ENCODE results near the gene SIRT4. TPM values are rescaled to one million over a fixed set of nuclear protein-coding genes. Genes with fewer than 3 reads are reported as not detected.

SIRT4 gene
- polyA plus RNA-seq, 3 donors: 0.30 to 0.72 (median 0.53) TPM

- Mint-ChIP-seq H3K9me3 (no peaks in the 10 kb centered on the region), H3K36me3 (peaks cover 30 to 51% of the 10 kb centered on the region in 2 donors), H3K4me1 (peaks cover 94% of the 10 kb centered on the region), H3K4me3 (peak overlapping the region in 1 of 2 donors; percentile 41), H3K27ac (peak overlapping the region; percentile 89 to 97 (median 95)), H3K27me3 (ENCODE audit: low read depth in 3 of 3) (no peaks in the 10 kb centered on the region)
- H3K27ac ChIP-seq (ENCODE audit: low read depth in 1 of 2, low read length in 2 of 2): peak overlapping the region; percentile 49 to 89
- no peak overlapping the region for H2AFZ ChIP-seq (ENCODE audit: insufficient read depth, low read depth, low read length, poor library complexity, severe bottlenecking)
- H3K36me3 ChIP-seq (replicated peaks in 1 of 2; ENCODE audit: control insufficient read depth in 1 of 2, insufficient read depth in 2 of 2, low read length in 2 of 2): peaks cover 4 to 17% of the 10 kb centered on the region in 2 donors
- H3K79me2 ChIP-seq (ENCODE audit: insufficient read depth, low read length): peaks cover 95% of the 10 kb centered on the region
- peaks cover 90 to 98% of the 10 kb centered on the region in 2 donors for H3K4me1 ChIP-seq (ENCODE audit: control insufficient read depth in 1 of 2, insufficient read depth in 2 of 2, low read length in 2 of 2)
- no peak for DNase-seq
- peak overlapping the region; percentile 26 for H3K4me2 ChIP-seq (replicated peaks; ENCODE audit: extremely low read depth, low read length, poor library complexity, severe bottlenecking)
- no peak overlapping the region for H3K9ac ChIP-seq (ENCODE audit: insufficient read depth, low read length, poor library complexity, severe bottlenecking)
- 47% methylated on average over 3 of the region's 7 CpGs for WGBS (ENCODE audit: insufficient coverage)
- H3K9me3 ChIP-seq (replicated peaks in 1 of 2; ENCODE audit: control insufficient read depth in 1 of 2, insufficient read depth in 1 of 2, low read length in 2 of 2): no peaks in the 10 kb centered on the region
- intact Hi-C loops (cut with micrococcal nuclease): no loop called here
- no peak for TF ChIP-seq CTCF (IDR thresholded peaks at IDR 0.05)
- H4K20me1 ChIP-seq (ENCODE audit: insufficient read depth, low read length): peaks cover 44% of the 10 kb centered on the region
- H3K4me3 ChIP-seq (replicated peaks in 1 of 3; ENCODE audit: low read depth in 2 of 3, low read length in 3 of 3): peak overlapping the region in 1 of 3 experiments; percentile 10
- H3K27me3 ChIP-seq (ENCODE audit: control insufficient read depth in 2 of 2, insufficient read depth in 2 of 2, low read length in 2 of 2): no peaks in the 10 kb centered on the region
Observed at GRCh38 chr12:120254809-120255208, 47.3 kb upstream of the SIRT4 start.

GRCh38 chr12:120257041-120257821 is 44.9 kb upstream of the SIRT4 start:
- Mint-ChIP-seq H3K27me3 (ENCODE audit: low read depth in 3 of 3) (peaks cover 0 to 2% (median 0%) of the 10 kb centered on the region in 3 donors), H3K36me3 (peaks cover 25 to 67% of the 10 kb centered on the region in 2 donors), H3K4me3 (no peak overlapping the region), H3K9me3 (no peaks in the 10 kb centered on the region), H3K27ac (peak overlapping the region in 5 of 7 donors; percentile 3 to 81 (median 63)), H3K4me1 (peaks cover 95% of the 10 kb centered on the region)
- Histone ChIP-seq H4K20me1 (ENCODE audit: insufficient read depth, low read length) (peaks cover 61% of the 10 kb centered on the region), H3K79me2 (ENCODE audit: insufficient read depth, low read length) (peaks cover 95% of the 10 kb centered on the region), H3K9me3 (replicated peaks in 1 of 2; ENCODE audit: control insufficient read depth in 1 of 2, insufficient read depth in 1 of 2, low read length in 2 of 2) (no peaks in the 10 kb centered on the region), H2AFZ (ENCODE audit: insufficient read depth, low read depth, low read length, poor library complexity, severe bottlenecking) (no peak overlapping the region), H3K36me3 (replicated peaks in 1 of 2; ENCODE audit: control insufficient read depth in 1 of 2, insufficient read depth in 2 of 2, low read length in 2 of 2) (peaks cover 4 to 17% of the 10 kb centered on the region in 2 donors), H3K9ac (ENCODE audit: insufficient read depth, low read length, poor library complexity, severe bottlenecking) (peak overlapping the region; percentile 8), H3K4me3 (replicated peaks in 1 of 3; ENCODE audit: low read depth in 2 of 3, low read length in 3 of 3) (no peak overlapping the region), H3K4me2 (replicated peaks; ENCODE audit: extremely low read depth, low read length, poor library complexity, severe bottlenecking) (no peak overlapping the region), H3K27me3 (ENCODE audit: control insufficient read depth in 2 of 2, insufficient read depth in 2 of 2, low read length in 2 of 2) (no peaks in the 10 kb centered on the region), H3K4me1 (ENCODE audit: control insufficient read depth in 1 of 2, insufficient read depth in 2 of 2, low read length in 2 of 2) (peaks cover 90 to 98% of the 10 kb centered on the region in 2 donors), H3K27ac (ENCODE audit: low read depth in 1 of 2, low read length in 2 of 2) (peak overlapping the region in 1 of 2 donors; percentile 37)
- no peak for TF ChIP-seq CTCF (IDR thresholded peaks at IDR 0.05)
- intact Hi-C loops (cut with micrococcal nuclease): no loop called here
- WGBS (ENCODE audit: insufficient coverage): 95% methylated on average over 9 of the region's 9 CpGs
- DNase-seq: no peak

Measured in CD14-positive monocyte (primary cell).